Breast epithelium (tissue), 4 donors: ENCODE data around the gene HDAC6. TPM values are rescaled to one million over a fixed set of nuclear protein-coding genes. Genes with fewer than 3 reads are reported as not detected.
"Not testable (repeated sequence)": the region's sequence is repeated elsewhere in the genome, so short reads cannot be mapped to it uniquely, and the experiment has no call there.

Source experiments
- DNase-seq, 2 donors: peaks; one replicate each; pipeline ENCODE4 v3.0.0-alpha.2; 2019; ENCODE audit warnings: low spot score in 2 of 2
- H3K27ac ChIP-seq, 2 donors: fragments of 200-600 bp; sonication (generic) in 1 of 2; one replicate each; pipeline ENCODE4 v1.5.1; 2016 to 2019; ENCODE audit warnings: mild to moderate bottlenecking in 1 of 2
- H3K27me3 ChIP-seq, 2 donors: fragments of 200-600 bp; sonication (generic) in 1 of 2; one replicate each; pipeline versions ENCODE4 v1.5.1 to v1.6.0; 2017 to 2019; ENCODE audit warnings: control low read depth in 1 of 2, mild to moderate bottlenecking in 1 of 2
- H3K36me3 ChIP-seq: fragments of 200-600 bp; one replicate; pipeline ENCODE4 v1.5.1; 2019
- H3K4me1 ChIP-seq, 2 donors: fragments of 200-600 bp; sonication (generic); one replicate each; pipeline ENCODE4 v1.5.1; 2016 to 2019; ENCODE audit warnings: control low read depth in 1 of 2
- H3K4me3 ChIP-seq, 3 donors: fragments of 200-600 bp; sonication (generic); 1 replicate in 2 of 3; 2 replicates in 1 of 3; pipeline ENCODE4 v1.5.1; 2016 to 2019; ENCODE audit warnings: mild to moderate bottlenecking in 3 of 3, moderate library complexity in 2 of 3
- H3K9me3 ChIP-seq, 2 donors: fragments of 200-600 bp; sonication (generic) in 1 of 2; one replicate each; pipeline ENCODE4 v1.5.1; 2016 to 2019; ENCODE audit warnings: control low read depth in 1 of 2
- POLR2A ChIP-seq: fragments of 450-650 bp; IDR thresholded peaks from one replicate; pipeline ENCODE4 v1.6.1; 2016; ENCODE audit warnings: antibody characterized with exemption, mild to moderate bottlenecking, moderate library complexity
- POLR2AphosphoS5 ChIP-seq, 3 donors: sonication (generic); formaldehyde crosslinking; IDR thresholded peaks; one replicate each; pipeline ENCODE4 v1.6.1; 2017; ENCODE audit warnings: antibody characterized with exemption in 3 of 3
- intact Hi-C: fragments of 100-400 bp; cut with DNase I; formaldehyde crosslinking; loops from one replicate; pipeline ENCODE4 v1.15.1; 2023; ENCODE audit warnings: low total_unique reads
- total RNA-seq, 3 donors: library from RNA; depleted of rRNA; stranded (reverse); fragments of >200 nt; gene quantifications; one replicate each; pipeline ENCODE4 v1.1.0, GENCODE V29; 2016
- TF ChIP-seq, protein P1 (sequence below), 3 donors: fragments of 450-650 bp; IDR thresholded peaks; one replicate each; pipeline ENCODE4 v1.5.1; 2016 to 2017; ENCODE audit warnings: antibody characterized with exemption in 3 of 3, mild to moderate bottlenecking in 3 of 3, moderate library complexity in 3 of 3

The HDAC6 gene
- total RNA-seq, 3 donors from 2014 or later: 78.2 to 86.2 (median 84.3) TPM

DNA sequence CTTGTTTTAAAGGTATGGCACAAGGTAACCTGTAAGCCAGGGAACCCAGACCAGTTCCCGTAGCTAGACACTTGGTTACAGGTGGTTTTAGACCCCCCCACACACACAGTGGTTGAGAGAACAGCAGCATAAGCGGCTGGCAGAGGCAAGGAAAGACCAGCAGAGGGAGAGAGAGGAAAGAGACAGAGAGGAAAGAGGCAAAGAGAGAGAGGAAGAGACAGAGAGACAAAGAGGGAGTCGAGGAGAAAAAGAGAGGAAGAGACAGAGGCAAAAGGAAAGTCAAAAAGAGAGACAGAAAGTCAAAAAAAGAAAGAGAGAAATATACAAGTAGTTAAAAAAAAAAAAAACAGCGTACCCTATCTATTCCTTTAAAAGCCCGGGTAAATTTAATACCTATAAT, 53.0 kb downstream of the HDAC6 start:
- Histone ChIP-seq H3K9me3 (no peaks in the 10 kb centered on the region), H3K27ac (no peak overlapping the region), H3K4me1 (no peaks in the 10 kb centered on the region), H3K4me3 (no peak overlapping the region), H3K36me3 (no peaks in the 10 kb centered on the region), H3K27me3 (peaks cover 0 to 41% of the 10 kb centered on the region in 2 donors)
- intact Hi-C loops: no loop called here
- DNase-seq: no peak
- TF ChIP-seq, protein P1, sequence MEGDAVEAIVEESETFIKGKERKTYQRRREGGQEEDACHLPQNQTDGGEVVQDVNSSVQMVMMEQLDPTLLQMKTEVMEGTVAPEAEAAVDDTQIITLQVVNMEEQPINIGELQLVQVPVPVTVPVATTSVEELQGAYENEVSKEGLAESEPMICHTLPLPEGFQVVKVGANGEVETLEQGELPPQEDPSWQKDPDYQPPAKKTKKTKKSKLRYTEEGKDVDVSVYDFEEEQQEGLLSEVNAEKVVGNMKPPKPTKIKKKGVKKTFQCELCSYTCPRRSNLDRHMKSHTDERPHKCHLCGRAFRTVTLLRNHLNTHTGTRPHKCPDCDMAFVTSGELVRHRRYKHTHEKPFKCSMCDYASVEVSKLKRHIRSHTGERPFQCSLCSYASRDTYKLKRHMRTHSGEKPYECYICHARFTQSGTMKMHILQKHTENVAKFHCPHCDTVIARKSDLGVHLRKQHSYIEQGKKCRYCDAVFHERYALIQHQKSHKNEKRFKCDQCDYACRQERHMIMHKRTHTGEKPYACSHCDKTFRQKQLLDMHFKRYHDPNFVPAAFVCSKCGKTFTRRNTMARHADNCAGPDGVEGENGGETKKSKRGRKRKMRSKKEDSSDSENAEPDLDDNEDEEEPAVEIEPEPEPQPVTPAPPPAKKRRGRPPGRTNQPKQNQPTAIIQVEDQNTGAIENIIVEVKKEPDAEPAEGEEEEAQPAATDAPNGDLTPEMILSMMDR (IDR thresholded peaks at IDR 0.05): no peak
- TF ChIP-seq POLR2A (no peak), POLR2AphosphoS5 (IDR thresholded peaks at IDR 0.05) (no peak)

- intact Hi-C loops: no loop called here
- Histone ChIP-seq H3K36me3 (no peaks in the 10 kb centered on the region), H3K27ac (no peak overlapping the region), H3K4me1 (no peaks in the 10 kb centered on the region), H3K27me3 (peaks cover 0 to 12% of the 10 kb centered on the region in 2 donors), H3K4me3 (no peak overlapping the region), H3K9me3 (no peaks in the 10 kb centered on the region)
- TF ChIP-seq, protein P1 (IDR thresholded peaks at IDR 0.05): no peak
- TF ChIP-seq POLR2AphosphoS5 (IDR thresholded peaks at IDR 0.05) (no peak), POLR2A (no peak)
- no peak for DNase-seq
Measured at GRCh38 chrX:48864210-48864609, 62.3 kb downstream of the HDAC6 start.

DNA sequence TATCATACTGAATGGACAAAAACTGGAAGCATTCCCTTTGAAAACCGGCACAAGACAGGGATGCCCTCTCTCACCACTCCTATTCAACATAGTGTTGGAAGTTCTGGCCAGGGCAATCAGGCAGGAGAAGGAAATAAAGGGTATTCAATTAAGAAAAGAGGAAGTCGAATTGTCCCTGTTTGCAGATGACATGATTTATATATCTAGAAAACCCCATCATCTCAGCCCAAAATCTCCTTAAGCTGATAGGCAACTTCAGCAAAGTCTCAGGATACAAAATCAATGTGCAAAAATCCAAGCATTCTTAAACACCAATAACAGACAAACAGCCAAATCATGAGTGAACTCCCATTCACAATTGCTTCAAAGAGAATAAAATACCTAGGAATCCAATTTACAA, 70.2 kb downstream of the HDAC6 start:
- not testable (repeated sequence) for H3K27me3 ChIP-seq, H3K4me3 ChIP-seq, DNase-seq, H3K36me3 ChIP-seq, H3K9me3 ChIP-seq, H3K27ac ChIP-seq, H3K4me1 ChIP-seq
- intact Hi-C loops: loop anchor here (10.0 kb wide), 1 partner anchor 1693 kb away; no protein-coding TSS in a partner anchor

Other genes with a start within 250 kb of the HDAC6 start
- 100 to 1,000 TPM; 152 to 328 (median 213) TPM for gene RBM3, start 227.6 kb upstream of the HDAC6 start, total RNA-seq
- 100 to 1,000 TPM in 1 of 3 donors, 10 to 100 TPM in 2; 97.2 to 113 (median 97.7) TPM for gene WDR13, start 204.6 kb upstream of the HDAC6 start, total RNA-seq
- 10 to 100 TPM in 1 of 3 donors, 1 to 10 TPM in 2; 2.3 to 12.5 (median 6.0) TPM for gene WAS, start 118.3 kb upstream of the HDAC6 start, total RNA-seq
- gene SUV39H1, start 105.3 kb upstream of the HDAC6 start, total RNA-seq: 1 to 10 TPM; 3.6 to 7.0 (median 5.3) TPM
- gene GLOD5, start 40.3 kb upstream of the HDAC6 start, total RNA-seq: under 1 TPM in 1 of 3 donors, not detected in 2; 0.66 TPM
- not detected for gene GATA1, start 15.5 kb upstream of the HDAC6 start, total RNA-seq
- gene ERAS, start 24.4 kb downstream of the HDAC6 start, total RNA-seq: under 1 TPM in 1 of 3 donors, not detected in 2; 0.73 TPM
- 1 to 10 TPM; 1.4 to 3.6 (median 2.2) TPM for gene PCSK1N, start 33.5 kb downstream of the HDAC6 start, total RNA-seq
- 10 to 100 TPM; 32.3 to 40.8 (median 35.4) TPM for gene TIMM17B, start 95.7 kb downstream of the HDAC6 start, total RNA-seq
- gene PQBP1, start 95.9 kb downstream of the HDAC6 start, total RNA-seq: 10 to 100 TPM; 56.0 to 71.4 (median 71.0) TPM
- 10 to 100 TPM; 10.9 to 17.3 (median 16.1) TPM for gene SLC35A2, start 109.6 kb downstream of the HDAC6 start, total RNA-seq
- 10 to 100 TPM in 1 of 3 donors, 1 to 10 TPM in 2; 5.8 to 20.3 (median 7.6) TPM for gene PIM2, start 117.0 kb downstream of the HDAC6 start, total RNA-seq
- 10 to 100 TPM; 35.8 to 37.9 (median 36.1) TPM for gene OTUD5, start 155.5 kb downstream of the HDAC6 start, total RNA-seq
- 1 to 10 TPM in 1 of 3 donors, under 1 TPM in 2; 0.66 to 1.2 (median 0.96) TPM for gene KCND1, start 169.8 kb downstream of the HDAC6 start, total RNA-seq
- gene GRIPAP1, start 200.2 kb downstream of the HDAC6 start, total RNA-seq: 10 to 100 TPM; 31.4 to 47.2 (median 34.1) TPM
- 10 to 100 TPM; 44.1 to 93.3 (median 52.1) TPM for gene TFE3, start 241.3 kb downstream of the HDAC6 start, total RNA-seq